ENCODE results near the gene CHAC1.

The CHAC1 gene

GRCh38 chr15:40978141-40978540 is 24.9 kb downstream of the CHAC1 start:
- Histone ChIP-seq H3K27ac (no peak overlapping the region), H3K9me3 (ENCODE audit: severe bottlenecking) (no peaks in the 10 kb centered on the region), H3K36me3 (peaks cover 54% of the 10 kb centered on the region), H3K4me3 (ENCODE audit: low read depth, low read length) (no peak overlapping the region), H3K27me3 (ENCODE audit: insufficient read depth, low read depth, severe bottlenecking) (no peaks in the 10 kb centered on the region)
- TF ChIP-seq CTCF (IDR thresholded peaks at IDR 0.05; ENCODE audit: low read depth, low read length) = no peak
- DNase-seq = no peak

GRCh38 chr15:40978562-40978961 is 25.3 kb downstream of the CHAC1 start:
- Histone ChIP-seq H3K4me3 (ENCODE audit: low read depth, low read length) (no peak overlapping the region), H3K27ac (no peak overlapping the region), H3K9me3 (ENCODE audit: severe bottlenecking) (no peaks in the 10 kb centered on the region), H3K36me3 (peaks cover 58% of the 10 kb centered on the region), H3K27me3 (ENCODE audit: insufficient read depth, low read depth, severe bottlenecking) (no peaks in the 10 kb centered on the region)
- TF ChIP-seq CTCF (IDR thresholded peaks at IDR 0.05; ENCODE audit: low read depth, low read length) = no peak
- no peak for DNase-seq

- Histone ChIP-seq H3K9me3 (ENCODE audit: severe bottlenecking) (no peaks in the 10 kb centered on the region), H3K27me3 (ENCODE audit: insufficient read depth, low read depth, severe bottlenecking) (no peaks in the 10 kb centered on the region), H3K36me3 (peaks cover 82% of the 10 kb centered on the region), H3K27ac (no peak overlapping the region), H3K4me3 (ENCODE audit: low read depth, low read length) (no peak overlapping the region)
- TF ChIP-seq CTCF (IDR thresholded peaks at IDR 0.05; ENCODE audit: low read depth, low read length) = no peak
- DNase-seq = no peak
These were observed 27.9 kb downstream of the CHAC1 start for GRCh38 chr15:40981186-40981585.

GRCh38 chr15:40982855-40983254 is 29.6 kb downstream of the CHAC1 start:
- H3K4me3 ChIP-seq (ENCODE audit: low read depth, low read length) = no peak overlapping the region
- peaks cover 87% of the 10 kb centered on the region for H3K36me3 ChIP-seq
- TF ChIP-seq CTCF (IDR thresholded peaks at IDR 0.05; ENCODE audit: low read depth, low read length) = no peak
- H3K9me3 ChIP-seq (ENCODE audit: severe bottlenecking) = no peaks in the 10 kb centered on the region
- no peak overlapping the region for H3K27ac ChIP-seq
- no peak for DNase-seq
- H3K27me3 ChIP-seq (ENCODE audit: insufficient read depth, low read depth, severe bottlenecking) = no peaks in the 10 kb centered on the region

- no peak for DNase-seq
- peaks cover 80% of the 10 kb centered on the region for H3K36me3 ChIP-seq
- no peak overlapping the region for H3K4me3 ChIP-seq (ENCODE audit: low read depth, low read length)
- no peaks in the 10 kb centered on the region for H3K9me3 ChIP-seq (ENCODE audit: severe bottlenecking)
- H3K27ac ChIP-seq = no peak overlapping the region
- no peak for TF ChIP-seq CTCF (IDR thresholded peaks at IDR 0.05; ENCODE audit: low read depth, low read length)
- H3K27me3 ChIP-seq (ENCODE audit: insufficient read depth, low read depth, severe bottlenecking) = no peaks in the 10 kb centered on the region
These were observed 31.1 kb downstream of the CHAC1 start for GRCh38 chr15:40984406-40984805.

GRCh38 chr15:40984964-40985363 is 31.7 kb downstream of the CHAC1 start:
- Histone ChIP-seq H3K27ac (no peak overlapping the region), H3K27me3 (ENCODE audit: insufficient read depth, low read depth, severe bottlenecking) (no peaks in the 10 kb centered on the region), H3K9me3 (ENCODE audit: severe bottlenecking) (no peaks in the 10 kb centered on the region), H3K4me3 (ENCODE audit: low read depth, low read length) (no peak overlapping the region), H3K36me3 (peaks cover 74% of the 10 kb centered on the region)
- no peak for TF ChIP-seq CTCF (IDR thresholded peaks at IDR 0.05; ENCODE audit: low read depth, low read length)
- no peak for DNase-seq

Data from WERI-Rb-1 (cell line).